Heart right ventricle (tissue), 16 donors: ENCODE data around the gene PXK. TPM values are rescaled to one million over a fixed set of nuclear protein-coding genes. Genes with fewer than 3 reads are reported as not detected.

Source experiments
- ATAC-seq, 8 donors: fragments of 200-7000 bp; cut with Tn5 transposase; one replicate each; pipeline ENCODE4 v1.9.1; 2020; ENCODE audit warnings: mild to moderate bottlenecking in 8 of 8, moderate library complexity in 8 of 8, moderate number of reproducible peaks in 1 of 8
- DNase-seq, 2 donors: peaks; one replicate each; pipeline ENCODE4 v3.0.0-alpha.2; 2020
- H3K27ac ChIP-seq, 10 donors: fragments of 200-600 bp; sonication (generic) in 2 of 10; one replicate each; pipeline versions ENCODE4 v1.5.0 to v1.8.0; 2020 to 2022; ENCODE audit warnings: mild to moderate bottlenecking in 3 of 10
- H3K27me3 ChIP-seq, 7 donors: fragments of 200-600 bp; one replicate each; pipeline ENCODE4 v1.8.0; 2021 to 2022; ENCODE audit warnings: mild to moderate bottlenecking in 2 of 7
- H3K36me3 ChIP-seq, 9 donors: fragments of 200-600 bp; sonication (generic) in 1 of 9; one replicate each; pipeline versions ENCODE4 v1.5.0 to v1.8.0; 2020 to 2022; ENCODE audit warnings: mild to moderate bottlenecking in 2 of 9
- H3K4me1 ChIP-seq, 9 donors: fragments of 200-600 bp; sonication (generic) in 1 of 9; one replicate each; pipeline versions ENCODE4 v1.5.0 to v1.8.0; 2020 to 2022; ENCODE audit warnings: mild to moderate bottlenecking in 4 of 9
- H3K4me3 ChIP-seq, 10 donors: fragments of 200-600 bp; sonication (generic) in 2 of 10; one replicate each; pipeline versions ENCODE4 v1.5.0 to v1.8.0; 2020 to 2022; ENCODE audit warnings: mild to moderate bottlenecking in 7 of 10, moderate library complexity in 2 of 10
- H3K9me3 ChIP-seq, 11 donors: fragments of 200-600 bp in 10 of 11; sonication (generic) in 2 of 11; one replicate each; pipeline versions ENCODE4 v1.5.0 to v1.8.0; 2013 to 2022; ENCODE audit warnings: mild to moderate bottlenecking in 2 of 11, control low read depth in 1 of 11, moderate library complexity in 1 of 11
- WGBS, 2 donors: extraction: QIAGEN DNeasy Blood & Tissue Kit; methylation state at CpG; one replicate each; pipeline ENCODE4 v1.1.7; 2013; ENCODE audit warnings: inconsistent platforms in 1 of 2; 5-methylcytosine and 5-hydroxymethylcytosine counted together
- intact Hi-C, 10 donors: fragments of 100-400 bp; cut with DNase I; formaldehyde crosslinking; loops; one replicate each; pipeline versions ENCODE4 v1.11.1 to v1.14.2; 2022
- polyA plus RNA-seq, 2 donors: library from polyadenylated mRNA; stranded (reverse); fragments of 200-250 nt; gene quantifications; one replicate each; pipeline ENCODE4 v1.2.3, GENCODE V29; 2013
- total RNA-seq, 10 donors: library from RNA; stranded (reverse); fragmentation: NEBNext Ultra II Directional in 3 of 10; extraction: Animal tissue kit (Norgen Biotek cat#: 25700) in 3 of 10; gene quantifications; one replicate each; pipeline versions ENCODE4 v1.2.1 to v1.2.4, GENCODE V29; 2021 to 2023
- TF ChIP-seq, protein P1 (sequence below), 9 donors: fragments of 200-600 bp; sonication (generic) in 2 of 9; IDR thresholded peaks; one replicate each; pipeline versions ENCODE4 v1.5.0 to v1.8.0; 2021 to 2022; ENCODE audit warnings: antibody characterized with exemption in 9 of 9, mild to moderate bottlenecking in 5 of 9, moderate library complexity in 1 of 9
- donor health status: Arrhythmogenic right ventricular cardiomyopathy.
- donor health status: ischemic (EF 13 %, LVEDD 7.1; RV severe dilation, severe dysfunction).
- donor health status: healthy with polysubstance abuse.
- donor health status: DM: no; HTN: yes; CAD: no.
- donor health status: DM: no; HTN: no; CAD: no.
- donor health status: ischemic (EF 25% LVEDD 6.9; RV normal size, moderate dysfunction).
- donor health status: ischemic (EF 25% LVEDD 5.7; RV mildly dilated, moderate dysfunction).
- donor health status: healthy.
- donor health status: DM: yes; HTN: yes; CAD: no.
- donor health status: Ischemic cardiomyopathy.
- donor health status: ischemic (EF 35%, LVEDD 5.7; RV mildly dilated, moderate dysfunction).
- donor health status: nonischemic (EF 11% LVEDD 7.7; RV severe dilation, severe dysfunction).
- donor health status: DM: yes; HTN: yes; CAD: no.
- donor health status: PGD.
- donor health status: ischemic (EF 29% LVEDD 5.4; RV normal size, mild dysfunction).
- donor health status: nonischemic (EF 23%, LVEDD 6.1; RV moderate dilation, normal function).

The PXK gene
- total and polyA plus RNA-seq, 12 donors, result 5.6 to 16.3 (median 10.8) TPM

- WGBS, 2 donors, result 96 to 97% methylated on average over 5 of the region's 5 CpGs
- TF ChIP-seq, protein P1, sequence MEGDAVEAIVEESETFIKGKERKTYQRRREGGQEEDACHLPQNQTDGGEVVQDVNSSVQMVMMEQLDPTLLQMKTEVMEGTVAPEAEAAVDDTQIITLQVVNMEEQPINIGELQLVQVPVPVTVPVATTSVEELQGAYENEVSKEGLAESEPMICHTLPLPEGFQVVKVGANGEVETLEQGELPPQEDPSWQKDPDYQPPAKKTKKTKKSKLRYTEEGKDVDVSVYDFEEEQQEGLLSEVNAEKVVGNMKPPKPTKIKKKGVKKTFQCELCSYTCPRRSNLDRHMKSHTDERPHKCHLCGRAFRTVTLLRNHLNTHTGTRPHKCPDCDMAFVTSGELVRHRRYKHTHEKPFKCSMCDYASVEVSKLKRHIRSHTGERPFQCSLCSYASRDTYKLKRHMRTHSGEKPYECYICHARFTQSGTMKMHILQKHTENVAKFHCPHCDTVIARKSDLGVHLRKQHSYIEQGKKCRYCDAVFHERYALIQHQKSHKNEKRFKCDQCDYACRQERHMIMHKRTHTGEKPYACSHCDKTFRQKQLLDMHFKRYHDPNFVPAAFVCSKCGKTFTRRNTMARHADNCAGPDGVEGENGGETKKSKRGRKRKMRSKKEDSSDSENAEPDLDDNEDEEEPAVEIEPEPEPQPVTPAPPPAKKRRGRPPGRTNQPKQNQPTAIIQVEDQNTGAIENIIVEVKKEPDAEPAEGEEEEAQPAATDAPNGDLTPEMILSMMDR (IDR thresholded peaks at IDR 0.05), result no peak
- intact Hi-C loops, result no loop called here
Observed at GRCh38 chr3:58377168-58377567, 44.5 kb downstream of the PXK start.

GRCh38 chr3:58377750-58378149 is 45.1 kb downstream of the PXK start:
- ATAC-seq (no peak), DNase-seq (no peak)
- Histone ChIP-seq H3K9me3 (no peaks in the 10 kb centered on the region), H3K36me3 (peaks cover 0 to 13% (median 3%) of the 10 kb centered on the region in 9 donors), H3K4me3 (no peak overlapping the region), H3K27ac (no peak overlapping the region), H3K4me1 (no peaks in the 10 kb centered on the region), H3K27me3 (no peaks in the 10 kb centered on the region)
- intact Hi-C loops, result loop anchor here in 1 of 10 donors (2.0 kb wide), 1 partner anchor 21 kb away; no protein-coding TSS in a partner anchor
- 82 to 84% methylated on average over 4 of the region's 4 CpGs for WGBS, 2 donors
- TF ChIP-seq, protein P1 (IDR thresholded peaks at IDR 0.05), result no peak

More at GRCh38 chr3:58377168-58377567, 44.5 kb downstream of the PXK start:
- no peaks in the 10 kb centered on the region for H3K27me3 ChIP-seq
- no peak for DNase-seq
- H3K4me1 ChIP-seq, result no peaks in the 10 kb centered on the region
- no peak overlapping the region for H3K4me3 ChIP-seq
- no peak for ATAC-seq
- no peak overlapping the region for H3K27ac ChIP-seq
- peaks cover 0 to 8% (median 0%) of the 10 kb centered on the region in 9 donors for H3K36me3 ChIP-seq
- no peaks in the 10 kb centered on the region for H3K9me3 ChIP-seq

DNA sequence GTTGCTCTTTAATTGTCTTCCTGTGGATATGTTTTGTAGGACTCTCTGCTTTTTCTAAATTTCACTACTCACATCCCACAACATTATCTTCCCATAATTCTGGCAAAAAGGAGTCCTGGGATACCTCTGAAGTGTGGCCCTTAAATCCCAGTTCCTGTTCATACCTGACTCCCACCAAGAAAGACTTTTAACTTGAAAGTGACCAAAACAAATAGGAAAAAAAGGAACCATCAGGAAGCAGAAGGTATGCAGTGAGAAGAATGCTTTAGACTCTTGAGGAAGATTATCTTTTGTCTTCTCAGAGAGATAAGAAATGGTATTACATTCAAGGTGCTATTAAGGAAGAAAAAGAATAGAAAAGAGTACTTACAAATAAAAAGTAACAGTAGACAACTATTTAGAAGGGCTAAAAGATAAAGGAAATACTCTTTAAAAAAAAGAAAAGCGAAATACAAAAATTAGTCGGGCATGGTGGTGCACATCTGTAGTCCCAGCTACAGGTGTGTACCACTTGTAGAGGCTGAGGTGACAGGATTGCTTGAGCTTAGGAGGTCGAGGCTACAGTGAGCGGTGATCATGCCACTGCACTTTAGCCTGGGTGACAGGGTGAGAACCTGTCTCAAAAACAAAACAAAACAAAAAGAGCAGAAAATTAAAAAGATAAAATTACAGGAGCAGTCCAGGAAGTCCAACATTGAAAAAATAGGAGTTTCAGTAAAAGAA is 46.8 kb downstream of the PXK start:
- 87 to 96% methylated on average over 4 of the region's 4 CpGs for WGBS, 2 donors
- ATAC-seq, result no peak
- Histone ChIP-seq H3K4me1 (peaks cover 0 to 9% (median 3%) of the 10 kb centered on the region in 9 donors), H3K4me3 (no peak overlapping the region), H3K36me3 (peaks cover 0 to 20% (median 7%) of the 10 kb centered on the region in 9 donors), H3K9me3 (no peaks in the 10 kb centered on the region), H3K27me3 (no peaks in the 10 kb centered on the region), H3K27ac (no peak overlapping the region)
- DNase-seq, result no peak
- TF ChIP-seq, protein P1 (IDR thresholded peaks at IDR 0.05), result no peak
- intact Hi-C loops, result loop anchor here in 3 of 10 donors (2.0 to 10.0 kb wide), 2 partner anchors 19 to 45 kb away; partner anchors contain the start of gene PXK (in 2 of the 3)

GRCh38 chr3:58383476-58383875 is 50.8 kb downstream of the PXK start:
- H3K27ac ChIP-seq, result peak overlapping the region in 1 of 10 donors; percentile 46
- no peaks in the 10 kb centered on the region for H3K27me3 ChIP-seq
- H3K4me3 ChIP-seq, result no peak overlapping the region
- no peak for ATAC-seq
- 76 to 89% methylated on average over 2 of the region's 2 CpGs for WGBS, 2 donors
- intact Hi-C loops, result loop anchor here in 2 of 10 donors (10.0 kb wide), 1 partner anchor 49 kb away; the partner anchor contains the start of gene PXK (in 2 of the 2)
- no peak for DNase-seq
- peaks cover 0 to 29% (median 7%) of the 10 kb centered on the region in 9 donors for H3K36me3 ChIP-seq
- TF ChIP-seq, protein P1 (IDR thresholded peaks at IDR 0.05), result no peak
- H3K9me3 ChIP-seq, result no peaks in the 10 kb centered on the region
- H3K4me1 ChIP-seq, result peaks cover 0 to 39% (median 17%) of the 10 kb centered on the region in 9 donors
